GM12878 (cell line): ENCODE data around the gene PBLD. TPM values are rescaled to one million over a fixed set of nuclear protein-coding genes. Genes with fewer than 3 reads are reported as not detected.

Source experiments
- ATAC-seq: fragments of 200-7000 bp; cut with Tn5 transposase; 3 replicates; pipeline ENCODE4 v1.9.1; 2020; ENCODE audit warnings: mild to moderate bottlenecking, moderate library complexity
- BruUV-seq: library from RNA; stranded (reverse); fragments of 400-500 nt; replicated peaks from 2 replicates; lab custom pipeline; 2021; lab: Mats Ljungman, UMichigan
- CTCF ChIA-PET: fragments of 300-600 bp; sonication (Branson Sonifier 250); formaldehyde crosslinking; extraction: SDS; loops from one replicate; lab custom pipeline; 2021; ENCODE audit warnings: inconsistent platforms; lab: Yijun Ruan, JAX
- POLR2A ChIA-PET: fragments of 350-600 bp; formaldehyde crosslinking; extraction: SDS; loops from one replicate; lab custom pipeline; 2021; ENCODE audit warnings: inconsistent platforms; lab: Charles Lee
- RAD21 ChIA-PET: fragments of 300-600 bp; sonication (Branson Sonifier 250); formaldehyde crosslinking; loops from one replicate; lab custom pipeline; 2023; ENCODE audit warnings: antibody characterized with exemption; ENCODE audit not compliant: unreplicated experiment; lab: Charles Lee
- SMC1A ChIA-PET: fragments of 300-600 bp; sonication (Branson Sonifier 250); formaldehyde crosslinking; loops from one replicate; lab custom pipeline; 2023; ENCODE audit not compliant: unreplicated experiment, uncharacterized antibody; lab: Charles Lee
- DNase-seq: peaks from one replicate; pipeline ENCODE4 v3.0.0-alpha.2; 2011; ENCODE audit warnings: low read depth, low spot score
- FAIRE-seq: peaks from 3 replicates; lab custom pipeline; 2011; peaks lifted over from hg19 to GRCh38; lab: Jason Lieb, UNC
- H2AFZ ChIP-seq: 2 replicates; pipeline ENCODE4 v1.6.0; 2011; ENCODE audit warnings: low read depth, low read length, control low read depth; ENCODE audit not compliant: control insufficient read depth
- H3K27ac ChIP-seq: 2 replicates; pipeline ENCODE4 v1.5.1; 2011; ENCODE audit warnings: control low read depth; ENCODE audit not compliant: control insufficient read depth, insufficient read depth
- H3K27me3 ChIP-seq, 2 experiments: replicated peaks in 1 of 2; 2 replicates each; pipeline versions ENCODE4 v1.6.0 to v1.6.1; 2011; ENCODE audit warnings: low read length in 1 of 2; ENCODE audit not compliant: control insufficient read depth in 2 of 2, insufficient read depth in 2 of 2
- H3K36me3 ChIP-seq, 2 experiments: 2 replicates each; pipeline ENCODE4 v1.5.1; 2011; ENCODE audit warnings: low read length in 1 of 2; ENCODE audit not compliant: control insufficient read depth in 2 of 2, insufficient read depth in 2 of 2
- H3K4me1 ChIP-seq: 2 replicates; pipeline ENCODE4 v1.6.1; 2011; ENCODE audit warnings: mild to moderate bottlenecking, low read length, moderate library complexity, mixed read lengths; ENCODE audit not compliant: control insufficient read depth, insufficient read depth
- H3K4me2 ChIP-seq: 2 replicates; pipeline ENCODE4 v1.6.0; 2011; ENCODE audit warnings: control low read depth; ENCODE audit not compliant: control insufficient read depth, insufficient read depth
- H3K4me3 ChIP-seq: fragments of 200-600 bp; sonication (generic); 2 replicates; pipeline ENCODE4 v1.5.1; 2016
- H3K79me2 ChIP-seq: 2 replicates; pipeline ENCODE4 v1.6.0; 2011; ENCODE audit warnings: low read length; ENCODE audit not compliant: control insufficient read depth, insufficient read depth
- H3K9ac ChIP-seq: 2 replicates; pipeline ENCODE4 v1.8.0; 2011; ENCODE audit warnings: low read length, control low read depth, mixed read lengths; ENCODE audit not compliant: control insufficient read depth, insufficient read depth
- H3K9me3 ChIP-seq: replicated peaks from 3 replicates; pipeline ENCODE4 v1.5.1; 2011; ENCODE audit warnings: mild to moderate bottlenecking, low read length; ENCODE audit not compliant: control insufficient read depth, insufficient read depth
- H4K20me1 ChIP-seq: 2 replicates; pipeline ENCODE4 v1.6.0; 2011; ENCODE audit not compliant: control insufficient read depth, insufficient read depth
- CHD1 ChIP-seq: IDR thresholded peaks from 2 replicates; pipeline ENCODE4 v1.6.1; 2012; ENCODE audit warnings: low read depth, low read length, improper control_type of control experiment
- CHD2 ChIP-seq: IDR thresholded peaks from 2 replicates; pipeline ENCODE4 v1.6.1; 2011; ENCODE audit warnings: low read depth, low read length, improper control_type of control experiment, borderline replicate concordance
- KDM1A ChIP-seq: fragments of 200-600 bp; sonication (generic); IDR thresholded peaks from 2 replicates; pipeline ENCODE4 v1.6.1; 2016; ENCODE audit warnings: borderline replicate concordance
- MTA3 ChIP-seq: IDR thresholded peaks from 2 replicates; pipeline ENCODE4 v1.6.1; 2012; ENCODE audit warnings: low read length, inconsistent platforms, borderline replicate concordance
- NBN ChIP-seq: fragments of 450-650 bp; IDR thresholded peaks from 2 replicates; pipeline ENCODE4 v1.6.1; 2016
- NFIC ChIP-seq: IDR thresholded peaks from 2 replicates; pipeline ENCODE4 v1.6.1; 2012; ENCODE audit warnings: low read depth, mild to moderate bottlenecking, inconsistent platforms, low read length, moderate library complexity
- NFYA ChIP-seq: IDR thresholded peaks from 2 replicates; pipeline ENCODE4 v1.6.1; 2011; ENCODE audit warnings: low read depth, mild to moderate bottlenecking, low read length, improper control_type of control experiment, borderline replicate concordance
- NFYB ChIP-seq: IDR thresholded peaks from 2 replicates; pipeline ENCODE4 v1.6.1; 2011; ENCODE audit warnings: low read depth, mild to moderate bottlenecking, low read length, improper control_type of control experiment, moderate library complexity; ENCODE audit not compliant: insufficient read depth
- NR2C1 ChIP-seq: fragments of 450-650 bp; IDR thresholded peaks from 2 replicates; pipeline ENCODE4 v1.6.1; 2017; ENCODE audit warnings: antibody characterized with exemption, mild to moderate bottlenecking, moderate library complexity
- PML ChIP-seq: IDR thresholded peaks from 2 replicates; pipeline ENCODE4 v1.6.1; 2012; ENCODE audit warnings: low read length, inconsistent platforms
- POU2F2 ChIP-seq: IDR thresholded peaks from 3 replicates; pipeline ENCODE4 v1.6.1; 2011; ENCODE audit warnings: low read depth, mild to moderate bottlenecking, low read length, borderline replicate concordance
- RB1 ChIP-seq: fragments of 450-650 bp; formaldehyde crosslinking; IDR thresholded peaks from 2 replicates; pipeline ENCODE4 v1.6.1; 2017; ENCODE audit warnings: mild to moderate bottlenecking, borderline replicate concordance
- RCOR1 ChIP-seq: conservative IDR thresholded peaks from 2 replicates; pipeline ENCODE4 v1.6.1; 2012; ENCODE audit warnings: low read depth, low read length, improper control_type of control experiment
- RELA ChIP-seq: fragments of 450-650 bp; IDR thresholded peaks from 2 replicates; pipeline ENCODE4 v1.8.0; 2014; ENCODE audit warnings: borderline replicate concordance; ENCODE audit not compliant: partially characterized antibody
- TAF1 ChIP-seq: IDR thresholded peaks from 2 replicates; pipeline ENCODE4 v1.6.1; 2011; ENCODE audit warnings: mild to moderate bottlenecking, low read depth, low read length, borderline replicate concordance
- ZBED1 ChIP-seq: IDR thresholded peaks from 2 replicates; pipeline ENCODE4 v1.6.1; 2016; ENCODE audit warnings: borderline replicate concordance
- WGBS: methylation state at CpG from one replicate; pipeline ENCODE4 v1.1.6; 2016; ENCODE audit warnings: low lambda C conversion rate; ENCODE audit not compliant: insufficient replicate concordance, insufficient coverage; ENCODE audit errors: missing lambda C conversion rate; 5-methylcytosine and 5-hydroxymethylcytosine counted together
- in situ Hi-C: fragments of 300-500 bp; cut with MboI; formaldehyde crosslinking; loops from 9 replicates; pipeline ENCODE4 v1.14.3; 2018; ENCODE audit warnings: mixed read lengths
- intact Hi-C: fragments of 100-400 bp; cut with micrococcal nuclease; formaldehyde crosslinking; loops from one replicate; pipeline ENCODE4 v1.14.2; 2022; ENCODE audit not compliant: unreplicated experiment
- polyA plus RNA-seq, 11 experiments: library from polyadenylated mRNA; depleted of rRNA in 4 of 11; unstranded in 6 of 11; stranded (reverse) in 5 of 11; fragments of >200 nt; fragmentation: Nextera tagmentation in 4 of 11; fragmentation: Illumina TruSeq in 1 of 11; extraction: Ambion mirVana in 4 of 11; extraction: Trizol in 1 of 11; gene quantifications; 1 replicate in 1 of 11; 2 replicates in 10 of 11; pipeline versions ENCODE4 v1.2.1 to v1.2.3, GENCODE V29; 2011 to 2016; ENCODE audit warnings: inconsistent platforms in 2 of 11, missing spikeins in 2 of 11, low read depth in 1 of 11
- total RNA-seq, 4 experiments: library from RNA; depleted of rRNA in 3 of 4; stranded (reverse); fragments of >200 nt in 3 of 4; fragmentation: Illumina TruSeq in 1 of 4; extraction: Trizol in 1 of 4; gene quantifications; 2 replicates each; pipeline versions ENCODE4 v1.2.1 to v1.2.3, GENCODE V29; 2013 to 2021
- TF ChIP-seq, protein P1 (sequence below): fragments of 450-650 bp; IDR thresholded peaks from 2 replicates; pipeline ENCODE4 v1.6.1; 2018; ENCODE audit warnings: borderline replicate concordance, mild to moderate bottlenecking; ENCODE audit not compliant: partially characterized antibody
- TF ChIP-seq, protein P2 (sequence below): fragments of 450-650 bp; conservative IDR thresholded peaks from 2 replicates; pipeline ENCODE4 v1.6.1; 2017; ENCODE audit warnings: mild to moderate bottlenecking, moderate library complexity

PBLD gene
- total and polyA plus RNA-seq, 10 of the 15 experiments (the other 5 are each of a cell fraction or from before 2014, with no cell fraction given), result 0.68 to 2.8 (median 1.7) TPM

- 0% methylated on average over 1 of the region's 1 CpG for whole genome bisulfite sequencing
- CTCF ChIA-PET, result interaction anchor here (0.6 to 2.3 kb wide), 6 partner anchors 12 to 428 kb away, joined by 3 to 7 read pairs (median 3); no protein-coding TSS in a partner anchor
- Histone ChIP-seq H4K20me1 (no peaks in the 10 kb centered on the region), H2AFZ (no peak overlapping the region), H3K9me3 (no peaks in the 10 kb centered on the region)
- TF ChIP-seq POU2F2, result no peak
- no peak for TF ChIP-seq ZBED1
- TF ChIP-seq KDM1A, result no peak
- TF ChIP-seq NFYB, result no peak
- no peak for TF ChIP-seq RB1
- TF ChIP-seq, protein P1, sequence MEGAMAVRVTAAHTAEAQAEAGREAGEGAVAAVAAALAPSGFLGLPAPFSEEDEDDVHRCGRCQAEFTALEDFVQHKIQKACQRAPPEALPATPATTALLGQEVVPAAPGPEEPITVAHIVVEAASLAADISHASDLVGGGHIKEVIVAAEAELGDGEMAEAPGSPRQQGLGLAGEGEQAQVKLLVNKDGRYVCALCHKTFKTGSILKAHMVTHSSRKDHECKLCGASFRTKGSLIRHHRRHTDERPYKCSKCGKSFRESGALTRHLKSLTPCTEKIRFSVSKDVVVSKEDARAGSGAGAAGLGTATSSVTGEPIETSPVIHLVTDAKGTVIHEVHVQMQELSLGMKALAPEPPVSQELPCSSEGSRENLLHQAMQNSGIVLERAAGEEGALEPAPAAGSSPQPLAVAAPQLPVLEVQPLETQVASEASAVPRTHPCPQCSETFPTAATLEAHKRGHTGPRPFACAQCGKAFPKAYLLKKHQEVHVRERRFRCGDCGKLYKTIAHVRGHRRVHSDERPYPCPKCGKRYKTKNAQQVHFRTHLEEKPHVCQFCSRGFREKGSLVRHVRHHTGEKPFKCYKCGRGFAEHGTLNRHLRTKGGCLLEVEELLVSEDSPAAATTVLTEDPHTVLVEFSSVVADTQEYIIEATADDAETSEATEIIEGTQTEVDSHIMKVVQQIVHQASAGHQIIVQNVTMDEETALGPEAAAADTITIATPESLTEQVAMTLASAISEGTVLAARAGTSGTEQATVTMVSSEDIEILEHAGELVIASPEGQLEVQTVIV, result no peak
- no peak for TF ChIP-seq TAF1
- TF ChIP-seq, protein P2, sequence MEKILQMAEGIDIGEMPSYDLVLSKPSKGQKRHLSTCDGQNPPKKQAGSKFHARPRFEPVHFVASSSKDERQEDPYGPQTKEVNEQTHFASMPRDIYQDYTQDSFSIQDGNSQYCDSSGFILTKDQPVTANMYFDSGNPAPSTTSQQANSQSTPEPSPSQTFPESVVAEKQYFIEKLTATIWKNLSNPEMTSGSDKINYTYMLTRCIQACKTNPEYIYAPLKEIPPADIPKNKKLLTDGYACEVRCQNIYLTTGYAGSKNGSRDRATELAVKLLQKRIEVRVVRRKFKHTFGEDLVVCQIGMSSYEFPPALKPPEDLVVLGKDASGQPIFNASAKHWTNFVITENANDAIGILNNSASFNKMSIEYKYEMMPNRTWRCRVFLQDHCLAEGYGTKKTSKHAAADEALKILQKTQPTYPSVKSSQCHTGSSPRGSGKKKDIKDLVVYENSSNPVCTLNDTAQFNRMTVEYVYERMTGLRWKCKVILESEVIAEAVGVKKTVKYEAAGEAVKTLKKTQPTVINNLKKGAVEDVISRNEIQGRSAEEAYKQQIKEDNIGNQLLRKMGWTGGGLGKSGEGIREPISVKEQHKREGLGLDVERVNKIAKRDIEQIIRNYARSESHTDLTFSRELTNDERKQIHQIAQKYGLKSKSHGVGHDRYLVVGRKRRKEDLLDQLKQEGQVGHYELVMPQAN, result no peak
- no peak for TF ChIP-seq NFYA
- no peak for TF ChIP-seq RCOR1
- TF ChIP-seq NBN, result no peak
- TF ChIP-seq CHD1, result no peak
- TF ChIP-seq NR2C1, result no peak
- TF ChIP-seq PML, result no peak
- no peak for TF ChIP-seq NFIC
- TF ChIP-seq MTA3, result no peak
- no peak for TF ChIP-seq CHD2
- TF ChIP-seq RELA, result no peak
- TF ChIP-seq, all 136 proteins: peak for 0
- DNase-seq (no peak), ATAC-seq (no peak), FAIRE-seq (no peak)
- no peaks in the 10 kb centered on the region for H3K79me2 ChIP-seq
- in situ Hi-C loops (no loop called here), intact Hi-C loops (no loop called here)
- no peaks in the 10 kb centered on the region for H3K27me3 ChIP-seq
- ChIA-PET RAD21 (no interaction called here), POLR2A (no interaction called here), SMC1A (interaction anchor here (0.6 to 1.5 kb wide), 7 partner anchors 11 to 242 kb away, joined by 3 to 5 read pairs (median 3); no protein-coding TSS in a partner anchor)
- no TSS peak for BruUV-seq
- H3K4me2 ChIP-seq, result no peak overlapping the region
- H3K27ac ChIP-seq, result no peak overlapping the region
- H3K9ac ChIP-seq, result no peak overlapping the region
- no peaks in the 10 kb centered on the region for H3K36me3 ChIP-seq
- no peak overlapping the region for H3K4me3 ChIP-seq
- H3K4me1 ChIP-seq, result peaks cover 7% of the 10 kb centered on the region
These were observed 79.4 kb downstream of the PBLD start for GRCh38 chr10:68253346-68253745.
